GM19438 (cell line): ENCODE data around the gene COL23A1.
"Not testable (repeated sequence)": the region's sequence is repeated elsewhere in the genome, so short reads cannot be mapped to it uniquely, and the experiment has no call there.

Experiments
- ATAC-seq: cut with Tn5 transposase; IDR thresholded peaks from one replicate; pipeline ENCODE4 v1.9.1; 2021; ENCODE audit warnings: low read depth; ENCODE audit not compliant: unreplicated experiment

Gene COL23A1

GRCh38 chr5:178486878-178487512 lies 103.2 kb downstream of the COL23A1 start:
- not testable (repeated sequence) for ATAC-seq

- no peak for ATAC-seq
Measured at GRCh38 chr5:178486239-178486641, 104.0 kb downstream of the COL23A1 start.

- no peak for ATAC-seq
Measured at GRCh38 chr5:178483620-178484019, 106.6 kb downstream of the COL23A1 start.

GRCh38 chr5:178479261-178479660 lies 110.9 kb downstream of the COL23A1 start:
- ATAC-seq = no peak

GRCh38 chr5:178478370-178478769 lies 111.8 kb downstream of the COL23A1 start:
- no peak for ATAC-seq

GRCh38 chr5:178477802-178478201 lies 112.4 kb downstream of the COL23A1 start:
- ATAC-seq = no peak

- no peak for ATAC-seq
Measured at GRCh38 chr5:178476972-178477754, 113.0 kb downstream of the COL23A1 start.

GRCh38 chr5:178476531-178476930 lies 113.7 kb downstream of the COL23A1 start:
- no peak for ATAC-seq

GRCh38 chr5:178475422-178475821 lies 114.8 kb downstream of the COL23A1 start:
- no peak for ATAC-seq

- no peak for ATAC-seq
Measured at GRCh38 chr5:178474562-178475184, 115.5 kb downstream of the COL23A1 start.

- no peak for ATAC-seq
Measured at GRCh38 chr5:178473854-178474253, 116.3 kb downstream of the COL23A1 start.

- ATAC-seq = no peak
Measured at GRCh38 chr5:178472138-178472537, 118.1 kb downstream of the COL23A1 start.

GRCh38 chr5:178471711-178472110 lies 118.5 kb downstream of the COL23A1 start:
- ATAC-seq = no peak

GRCh38 chr5:178470760-178471025 lies 119.5 kb downstream of the COL23A1 start:
- no peak for ATAC-seq

- no peak for ATAC-seq
Measured at GRCh38 chr5:178469975-178470759, 120.0 kb downstream of the COL23A1 start.

- no peak for ATAC-seq
Measured at GRCh38 chr5:178469011-178469974, 120.9 kb downstream of the COL23A1 start.

- ATAC-seq = no peak
Measured at GRCh38 chr5:178468196-178468685, 122.0 kb downstream of the COL23A1 start.

- ATAC-seq = no peak
Measured at GRCh38 chr5:178467568-178468195, 122.5 kb downstream of the COL23A1 start.

GRCh38 chr5:178467205-178467567 lies 123.0 kb downstream of the COL23A1 start:
- ATAC-seq = no peak
